H9 (cell line): ENCODE results near the gene TEX53. TPM values are rescaled to one million over a fixed set of nuclear protein-coding genes. Genes with fewer than 3 reads are reported as not detected.

ENCODE experiments used
- DNase-seq: peaks from one replicate; pipeline ENCODE4 v3.0.0-alpha.2; 2017
- H2AFZ ChIP-seq: one replicate; pipeline ENCODE4 v1.6.1; 2013; ENCODE audit warnings: mild to moderate bottlenecking, low read length, control low read depth, moderate library complexity
- H2AK5ac ChIP-seq: 2 replicates; pipeline ENCODE4 v1.6.1; 2013; ENCODE audit warnings: low read length, control low read depth, mixed read lengths; ENCODE audit not compliant: insufficient read length
- H2BK120ac ChIP-seq: one replicate; pipeline ENCODE4 v1.6.1; 2013; ENCODE audit warnings: low read depth, mild to moderate bottlenecking, low read length, control low read depth, inconsistent platforms; ENCODE audit not compliant: poor library complexity, severe bottlenecking
- H2BK12ac ChIP-seq: 2 replicates; pipeline ENCODE4 v1.6.1; 2013; ENCODE audit warnings: low read length, control low read depth, mixed read lengths, low read depth; ENCODE audit not compliant: insufficient read length
- H2BK15ac ChIP-seq: 2 replicates; pipeline ENCODE4 v1.6.1; 2013; ENCODE audit warnings: low read depth, low read length, control low read depth
- H2BK20ac ChIP-seq: one replicate; pipeline ENCODE4 v1.6.1; 2013; ENCODE audit warnings: low read depth, mild to moderate bottlenecking, low read length, control low read depth, inconsistent platforms; ENCODE audit not compliant: poor library complexity, severe bottlenecking
- H2BK5ac ChIP-seq: 2 replicates; pipeline ENCODE4 v1.6.1; 2013; ENCODE audit warnings: low read length, control low read depth, mixed read lengths; ENCODE audit not compliant: insufficient read length
- H3K14ac ChIP-seq: 2 replicates; pipeline ENCODE4 v1.6.1; 2013; ENCODE audit warnings: low read length, control low read depth; ENCODE audit not compliant: insufficient read depth
- H3K18ac ChIP-seq: 2 replicates; pipeline ENCODE4 v1.6.1; 2013; ENCODE audit warnings: low read depth, mild to moderate bottlenecking, mixed read lengths, low read length, control low read depth; ENCODE audit not compliant: insufficient read length
- H3K23ac ChIP-seq: 2 replicates; pipeline ENCODE4 v1.6.1; 2013; ENCODE audit warnings: low read length, control low read depth, mixed read lengths, low read depth; ENCODE audit not compliant: insufficient read length
- H3K23me2 ChIP-seq: 2 replicates; pipeline ENCODE4 v1.6.1; 2013; ENCODE audit warnings: low read depth, mild to moderate bottlenecking, mixed read lengths, low read length, control low read depth; ENCODE audit not compliant: insufficient read length, poor library complexity, severe bottlenecking
- H3K27ac ChIP-seq: 2 replicates; pipeline ENCODE4 v1.5.1; 2013; ENCODE audit warnings: low read length, control low read depth, mixed read lengths, low read depth; ENCODE audit not compliant: insufficient read length
- H3K27me3 ChIP-seq: 2 replicates; pipeline ENCODE4 v1.6.1; 2013; ENCODE audit warnings: low read length, control low read depth, inconsistent platforms; ENCODE audit not compliant: insufficient read depth
- H3K4ac ChIP-seq: 2 replicates; pipeline ENCODE4 v1.6.1; 2013; ENCODE audit warnings: low read depth, mild to moderate bottlenecking, control low read depth, inconsistent platforms, low read length, moderate library complexity
- H3K4me1 ChIP-seq: 2 replicates; pipeline ENCODE4 v1.6.1; 2013; ENCODE audit warnings: low read length, control low read depth, inconsistent platforms; ENCODE audit not compliant: insufficient read depth
- H3K4me2 ChIP-seq: 2 replicates; pipeline ENCODE4 v1.6.1; 2013; ENCODE audit warnings: low read length, control low read depth, mixed read lengths; ENCODE audit not compliant: insufficient read length, insufficient read depth
- H3K56ac ChIP-seq: 2 replicates; pipeline ENCODE4 v1.6.1; 2013; ENCODE audit warnings: low read depth, mild to moderate bottlenecking, mixed read lengths, low read length, control low read depth; ENCODE audit not compliant: insufficient read length
- H3K79me1 ChIP-seq: 2 replicates; pipeline ENCODE4 v1.6.1; 2013; ENCODE audit warnings: low read depth, mild to moderate bottlenecking, moderate library complexity, low read length, control low read depth, inconsistent platforms; ENCODE audit not compliant: insufficient read depth, poor library complexity, severe bottlenecking
- H3K79me2 ChIP-seq: 2 replicates; pipeline ENCODE4 v1.6.1; 2013; ENCODE audit warnings: low read length, control low read depth, inconsistent platforms; ENCODE audit not compliant: insufficient read depth
- H3K9ac ChIP-seq: 2 replicates; pipeline ENCODE4 v1.6.1; 2013; ENCODE audit warnings: low read length, control low read depth, mixed read lengths; ENCODE audit not compliant: insufficient read length; ENCODE audit errors: extremely low read depth
- H3K9me3 ChIP-seq: one replicate; pipeline ENCODE4 v1.6.1; 2013; ENCODE audit warnings: low read depth, low read length, inconsistent platforms; ENCODE audit not compliant: control insufficient read depth
- H3T11ph ChIP-seq: one replicate; pipeline ENCODE4 v1.6.1; 2013; ENCODE audit warnings: mild to moderate bottlenecking, low read length, control low read depth, inconsistent platforms
- H4K20me1 ChIP-seq: one replicate; pipeline ENCODE4 v1.6.1; 2013; ENCODE audit not compliant: control insufficient read depth, insufficient read length, insufficient read depth
- H4K5ac ChIP-seq: 2 replicates; pipeline ENCODE4 v1.6.1; 2013; ENCODE audit warnings: low read depth, mild to moderate bottlenecking, mixed read lengths, low read length, control low read depth; ENCODE audit not compliant: insufficient read length
- H4K8ac ChIP-seq: replicated peaks from 2 replicates; pipeline ENCODE4 v1.6.1; 2013; ENCODE audit warnings: low read length, control low read depth, mixed read lengths, low read depth; ENCODE audit not compliant: insufficient read length
- H4K91ac ChIP-seq: 2 replicates; pipeline ENCODE4 v1.6.1; 2013; ENCODE audit warnings: low read depth, mild to moderate bottlenecking, moderate library complexity, mixed read lengths, low read length, control low read depth; ENCODE audit not compliant: insufficient read length
- H3K27ac Mint-ChIP-seq, 3 experiments: 2 replicates in 2 of 3; 3 replicates in 1 of 3; pipeline ENCODE4 v1.8.0; 2020 to 2021; ENCODE audit warnings: mixed read lengths in 3 of 3, mild to moderate bottlenecking in 1 of 3, moderate library complexity in 1 of 3
- H3K27me3 Mint-ChIP-seq: 2 replicates; pipeline ENCODE4 v1.8.0; 2021; ENCODE audit warnings: low read depth, mild to moderate bottlenecking, moderate library complexity, mixed read lengths
- H3K36me3 Mint-ChIP-seq, 3 experiments: 2 replicates in 2 of 3; 3 replicates in 1 of 3; pipeline ENCODE4 v1.8.0; 2020 to 2021; ENCODE audit warnings: low read depth in 3 of 3, mixed read lengths in 3 of 3; ENCODE audit not compliant: insufficient read depth in 1 of 3
- H3K4me1 Mint-ChIP-seq, 2 experiments: 2 replicates each; pipeline ENCODE4 v1.8.0; 2020; ENCODE audit warnings: mixed read lengths in 2 of 2
- H3K4me3 Mint-ChIP-seq, 2 experiments: 2 replicates in 1 of 2; 3 replicates in 1 of 2; pipeline ENCODE4 v1.8.0; 2020 to 2021; ENCODE audit warnings: mild to moderate bottlenecking in 2 of 2, mixed read lengths in 2 of 2, moderate library complexity in 1 of 2
- H3K9me3 Mint-ChIP-seq, 2 experiments: 2 replicates in 1 of 2; 3 replicates in 1 of 2; pipeline ENCODE4 v1.8.0; 2020; ENCODE audit warnings: mild to moderate bottlenecking in 2 of 2, mixed read lengths in 2 of 2, moderate library complexity in 1 of 2
- CTCF ChIP-seq: fragments of 200-600 bp; sonication (generic); conservative IDR thresholded peaks from 3 replicates; pipeline ENCODE4 v1.8.0; 2021; ENCODE audit warnings: antibody characterized with exemption, mild to moderate bottlenecking
- WGBS: extraction: QIAGEN DNeasy Blood & Tissue Kit; methylation state at CpG from one replicate; pipeline ENCODE4 v1.1.7; 2013; ENCODE audit warnings: missing lambda C conversion rate, low lambda C conversion rate, mixed read lengths; ENCODE audit not compliant: insufficient read length; ENCODE audit errors: extremely low coverage; 5-methylcytosine and 5-hydroxymethylcytosine counted together
- total RNA-seq: library from RNA; stranded (reverse); gene quantifications from 2 replicates; pipeline ENCODE4 v1.2.1, GENCODE V29; 2021

The TEX53 gene
- total RNA-seq, 1 experiment from 2014 or later: not detected

DNA sequence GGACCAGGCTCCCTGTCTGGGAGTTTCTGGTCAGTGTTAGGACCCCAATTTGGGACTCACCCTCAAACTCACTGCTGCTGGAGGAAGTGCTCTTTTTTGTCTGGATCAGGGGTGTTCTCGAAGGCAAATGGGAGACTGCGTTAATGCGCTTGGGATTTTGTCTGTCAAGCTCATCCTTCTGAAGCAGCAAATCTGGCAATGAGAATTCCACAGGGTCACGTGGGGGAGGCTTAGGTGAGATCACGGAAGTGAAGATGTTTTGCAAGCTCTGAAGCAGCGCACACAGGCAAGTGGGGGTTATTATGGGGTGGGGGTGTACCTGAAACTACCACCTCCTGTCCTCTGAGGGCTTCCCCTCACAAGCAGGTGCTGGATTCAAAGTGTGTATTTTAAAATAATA lies 10.5 kb upstream of the TEX53 start:
- Histone ChIP-seq H3K56ac (no peak overlapping the region), H2BK5ac (no peak overlapping the region), H2AK5ac (no peak overlapping the region), H3K9ac (no peak overlapping the region), H4K20me1 (no peaks in the 10 kb centered on the region), H3K79me1 (no peaks in the 10 kb centered on the region), H3K27me3 (no peaks in the 10 kb centered on the region), H3K4ac (no peak overlapping the region), H3K4me2 (no peak overlapping the region), H3K4me1 (no peaks in the 10 kb centered on the region), H2BK12ac (no peak overlapping the region), H3K23me2 (no peaks in the 10 kb centered on the region), H3T11ph (no peak overlapping the region), H3K23ac (no peak overlapping the region), H2BK20ac (no peak overlapping the region), H3K79me2 (no peaks in the 10 kb centered on the region), H3K18ac (no peak overlapping the region), H2AFZ (no peak overlapping the region), H2BK15ac (no peak overlapping the region), H2BK120ac (no peak overlapping the region), H4K8ac (no peak overlapping the region), H3K27ac (no peak overlapping the region), H4K5ac (no peak overlapping the region), H3K9me3 (no peaks in the 10 kb centered on the region), H3K14ac (no peak overlapping the region), H4K91ac (no peak overlapping the region)
- no CpG with 5 or more reads among the region's 6 CpGs for WGBS
- Mint-ChIP-seq H3K27me3 (peaks cover 27% of the 10 kb centered on the region), H3K4me3 (no peak overlapping the region), H3K4me1 (peaks cover 4 to 7% of the 10 kb centered on the region in 2 experiments; a peak in 1 of 4 replicates), H3K27ac (no peak overlapping the region; a peak in 1 of 7 replicates), H3K9me3 (no peaks in the 10 kb centered on the region), H3K36me3 (no peaks in the 10 kb centered on the region)
- DNase-seq: no peak
- no peak for TF ChIP-seq CTCF
